Tibial artery (tissue), 4 donors: ENCODE measurements around the gene RICTOR.

Source experiments
- DNase-seq, 2 donors: peaks; one replicate each; pipeline ENCODE4 v3.0.0-alpha.2; 2019
- H3K27ac ChIP-seq, 2 donors: fragments of 200-600 bp; sonication (generic) in 1 of 2; 1 replicate in 1 of 2; 2 replicates in 1 of 2; pipeline ENCODE4 v1.5.1; 2018 to 2019; ENCODE audit warnings: mild to moderate bottlenecking in 1 of 2
- H3K27me3 ChIP-seq, 2 donors: fragments of 200-600 bp; sonication (generic) in 1 of 2; one replicate each; pipeline versions ENCODE4 v1.5.1 to v1.6.0; 2016 to 2019
- H3K36me3 ChIP-seq, 3 donors: fragments of 200-600 bp; sonication (generic) in 2 of 3; one replicate each; pipeline ENCODE4 v1.5.1; 2016 to 2019; ENCODE audit warnings: mild to moderate bottlenecking in 2 of 3
- H3K4me1 ChIP-seq, 4 donors: fragments of 200-600 bp; sonication (generic) in 2 of 4; 1 replicate in 3 of 4; 2 replicates in 1 of 4; pipeline ENCODE4 v1.5.1; 2016 to 2019
- H3K4me3 ChIP-seq, 2 donors: fragments of 200-600 bp; sonication (generic) in 1 of 2; 1 replicate in 1 of 2; 2 replicates in 1 of 2; pipeline ENCODE4 v1.5.1; 2018 to 2019; ENCODE audit warnings: mild to moderate bottlenecking in 2 of 2
- H3K9me3 ChIP-seq, 3 donors: fragments of 200-600 bp; sonication (generic) in 1 of 3; one replicate each; pipeline ENCODE4 v1.5.1; 2016 to 2019
- CTCF ChIP-seq, 2 experiments: fragments of 200-600 bp in 1 of 2; fragments of 450-650 bp in 1 of 2; IDR thresholded peaks; one replicate each; pipeline ENCODE4 v1.5.1; 2017 to 2019; ENCODE audit warnings: antibody characterized with exemption in 2 of 2, mild to moderate bottlenecking in 1 of 2, moderate library complexity in 1 of 2
- intact Hi-C: fragments of 100-400 bp; cut with DNase I; formaldehyde crosslinking; loops from one replicate; pipeline ENCODE4 v1.15.0; 2023; ENCODE audit warnings: low total_unique reads

Gene RICTOR

GRCh38 chr5:38922199-38922598 is 152.0 kb downstream of the RICTOR start:
- H3K4me1 ChIP-seq, result peaks cover 0 to 40% (median 29%) of the 10 kb centered on the region in 4 donors
- no peaks in the 10 kb centered on the region for H3K9me3 ChIP-seq
- peaks cover 2 to 49% (median 46%) of the 10 kb centered on the region in 3 donors for H3K36me3 ChIP-seq
- H3K27ac ChIP-seq, result peak overlapping the region; percentile 69 to 75
- H3K4me3 ChIP-seq, result no peak overlapping the region
- DNase-seq, result no peak
- intact Hi-C loops, result loop anchor here (10.0 kb wide), 1 partner anchor 77 kb away; the partner anchor contains the start of gene OSMR
- TF ChIP-seq CTCF (IDR thresholded peaks at IDR 0.05), result peak; percentile 50 to 62
- no peaks in the 10 kb centered on the region for H3K27me3 ChIP-seq

GRCh38 chr5:38921174-38921573 is 153.0 kb downstream of the RICTOR start:
- Histone ChIP-seq H3K36me3 (peaks cover 2 to 51% (median 46%) of the 10 kb centered on the region in 3 donors), H3K9me3 (no peaks in the 10 kb centered on the region), H3K4me3 (no peak overlapping the region), H3K4me1 (peaks cover 0 to 37% (median 29%) of the 10 kb centered on the region in 4 donors), H3K27me3 (no peaks in the 10 kb centered on the region), H3K27ac (no peak overlapping the region)
- no peak for DNase-seq
- intact Hi-C loops, result loop anchor here (10.0 kb wide), 1 partner anchor 76 kb away; the partner anchor contains the start of gene OSMR
- no peak for TF ChIP-seq CTCF (IDR thresholded peaks at IDR 0.05)

GRCh38 chr5:38916802-38917201 is 157.4 kb downstream of the RICTOR start:
- peaks cover 2 to 46% (median 44%) of the 10 kb centered on the region in 3 donors for H3K36me3 ChIP-seq
- intact Hi-C loops, result no loop called here
- DNase-seq, result no peak
- no peak for TF ChIP-seq CTCF (IDR thresholded peaks at IDR 0.05)
- H3K27me3 ChIP-seq, result no peaks in the 10 kb centered on the region
- no peak overlapping the region for H3K27ac ChIP-seq
- no peak overlapping the region for H3K4me3 ChIP-seq
- H3K9me3 ChIP-seq, result peaks cover 0 to 4% (median 0%) of the 10 kb centered on the region in 3 donors
- H3K4me1 ChIP-seq, result no peaks in the 10 kb centered on the region

GRCh38 chr5:38913714-38914113 is 160.5 kb downstream of the RICTOR start:
- no peak for DNase-seq
- H3K9me3 ChIP-seq, result peaks cover 0 to 4% (median 0%) of the 10 kb centered on the region in 3 donors
- H3K36me3 ChIP-seq, result peaks cover 2 to 28% (median 23%) of the 10 kb centered on the region in 3 donors
- no peaks in the 10 kb centered on the region for H3K4me1 ChIP-seq
- H3K27ac ChIP-seq, result no peak overlapping the region
- no peaks in the 10 kb centered on the region for H3K27me3 ChIP-seq
- intact Hi-C loops, result no loop called here
- no peak overlapping the region for H3K4me3 ChIP-seq
- no peak for TF ChIP-seq CTCF (IDR thresholded peaks at IDR 0.05)

- H3K4me3 ChIP-seq, result no peak overlapping the region
- H3K27me3 ChIP-seq, result no peaks in the 10 kb centered on the region
- no peaks in the 10 kb centered on the region for H3K4me1 ChIP-seq
- no peak for DNase-seq
- peaks cover 15 to 28% (median 23%) of the 10 kb centered on the region in 3 donors for H3K36me3 ChIP-seq
- intact Hi-C loops, result no loop called here
- H3K9me3 ChIP-seq, result peaks cover 0 to 4% (median 0%) of the 10 kb centered on the region in 3 donors
- no peak overlapping the region for H3K27ac ChIP-seq
- TF ChIP-seq CTCF (IDR thresholded peaks at IDR 0.05), result no peak
These were observed 162.3 kb downstream of the RICTOR start for GRCh38 chr5:38911933-38912332.

GRCh38 chr5:38906503-38906902 is 167.7 kb downstream of the RICTOR start:
- DNase-seq, result no peak
- Histone ChIP-seq H3K4me3 (no peak overlapping the region), H3K27ac (no peak overlapping the region), H3K4me1 (no peaks in the 10 kb centered on the region), H3K27me3 (no peaks in the 10 kb centered on the region), H3K9me3 (peaks cover 0 to 11% (median 0%) of the 10 kb centered on the region in 3 donors), H3K36me3 (peaks cover 62 to 67% (median 62%) of the 10 kb centered on the region in 3 donors)
- no peak for TF ChIP-seq CTCF (IDR thresholded peaks at IDR 0.05)
- intact Hi-C loops, result no loop called here
